ENCODE data around the gene IMMP1L.

IMMP1L gene

GRCh38 chr11:31509051-31509428, 382 bp downstream of the IMMP1L start:
- ATAC-seq, result peak; percentile 33
- TF ChIP-seq ZFP3 (CRISPR knock-in tag; IDR thresholded peaks at IDR 0.05) (no peak), ARNTL (CRISPR knock-in tag; IDR thresholded peaks at IDR 0.05; ENCODE audit: borderline replicate concordance, low read depth) (no peak), TSHZ2 (CRISPR knock-in tag; IDR thresholded peaks at IDR 0.05) (no peak), PPARA (CRISPR knock-in tag; IDR thresholded peaks at IDR 0.05; ENCODE audit: borderline replicate concordance) (no peak), ZNF70 (CRISPR knock-in tag; IDR thresholded peaks at IDR 0.05) (no peak), TOX (CRISPR knock-in tag; IDR thresholded peaks at IDR 0.05; ENCODE audit: borderline replicate concordance) (no peak), TCF4 (CRISPR knock-in tag; IDR thresholded peaks at IDR 0.05; ENCODE audit: borderline replicate concordance) (no peak), SNAI2 (CRISPR knock-in tag; IDR thresholded peaks at IDR 0.05) (no peak), ISL1 (CRISPR knock-in tag; IDR thresholded peaks at IDR 0.05) (no peak), ZNF565 (CRISPR knock-in tag; conservative IDR thresholded peaks at IDR 0.05; ENCODE audit: low read depth) (no peak), ZFP30 (CRISPR knock-in tag; IDR thresholded peaks at IDR 0.05) (no peak), CREB5 (CRISPR knock-in tag; IDR thresholded peaks at IDR 0.05; ENCODE audit: low read depth) (no peak), ZNF8 (CRISPR knock-in tag; IDR thresholded peaks at IDR 0.05) (no peak), RARB (CRISPR knock-in tag; IDR thresholded peaks at IDR 0.05) (no peak), OSR1 (CRISPR knock-in tag; IDR thresholded peaks at IDR 0.05) (no peak), CSRNP3 (CRISPR knock-in tag; IDR thresholded peaks at IDR 0.05) (no peak), ESRRG (CRISPR knock-in tag; IDR thresholded peaks at IDR 0.05) (no peak), PATZ1 (CRISPR knock-in tag; IDR thresholded peaks at IDR 0.05; ENCODE audit: borderline replicate concordance) (no peak), BACH2 (CRISPR knock-in tag; IDR thresholded peaks at IDR 0.05; ENCODE audit: borderline replicate concordance) (no peak)

GRCh38 chr11:31500560-31500959, 8.9 kb downstream of the IMMP1L start:
- TF ChIP-seq PATZ1 (CRISPR knock-in tag; IDR thresholded peaks at IDR 0.05; ENCODE audit: borderline replicate concordance) (no peak), OSR1 (CRISPR knock-in tag; IDR thresholded peaks at IDR 0.05) (no peak), PPARA (CRISPR knock-in tag; IDR thresholded peaks at IDR 0.05; ENCODE audit: borderline replicate concordance) (no peak), RARB (CRISPR knock-in tag; IDR thresholded peaks at IDR 0.05) (no peak), ZC3H10 (CRISPR knock-in tag; IDR thresholded peaks at IDR 0.05) (no peak), ARNTL (CRISPR knock-in tag; IDR thresholded peaks at IDR 0.05; ENCODE audit: borderline replicate concordance, low read depth) (no peak), CSDC2 (CRISPR knock-in tag; IDR thresholded peaks at IDR 0.05) (no peak), BACH2 (CRISPR knock-in tag; IDR thresholded peaks at IDR 0.05; ENCODE audit: borderline replicate concordance) (no peak), ZFP30 (CRISPR knock-in tag; IDR thresholded peaks at IDR 0.05) (no peak), CREB5 (CRISPR knock-in tag; IDR thresholded peaks at IDR 0.05; ENCODE audit: low read depth) (no peak), POU6F1 (CRISPR knock-in tag; IDR thresholded peaks at IDR 0.05; ENCODE audit: borderline replicate concordance, low read depth) (no peak), TOX (CRISPR knock-in tag; IDR thresholded peaks at IDR 0.05; ENCODE audit: borderline replicate concordance) (no peak), TSHZ2 (CRISPR knock-in tag; IDR thresholded peaks at IDR 0.05) (no peak), SNAI2 (CRISPR knock-in tag; IDR thresholded peaks at IDR 0.05) (no peak), ZNF70 (CRISPR knock-in tag; IDR thresholded peaks at IDR 0.05) (no peak)
- no peak for ATAC-seq
